Measurements from ENCODE around the gene NME5. TPM values are rescaled to one million over a fixed set of nuclear protein-coding genes. Genes with fewer than 3 reads are reported as not detected.

Gene NME5
- total RNA-seq (2.5 and 3.3 TPM in 2 replicates), polyA plus RNA-seq (1.2 and 1.8 TPM in 2 replicates), polyA minus RNA-seq (ENCODE audit: low replicate concordance) (not detected in 2 replicates)
- 0.93 and 1.0 TPM in 2 replicates for polyA plus RNA-seq (2012)

- H3K9ac ChIP-seq (ENCODE audit: insufficient read depth, low read length) = no peak within 1 kb of the TSS
- no peaks in the 10 kb centered on the region for H3K4me1 ChIP-seq (ENCODE audit: control insufficient read depth, extremely low read depth, insufficient read depth, low read length)
These were observed at the start of gene NME5 for GRCh38 chr5:138138949-138139780. TSS of gene NME5 (minus strand) at chr5:138139428. CDS start at chr5:138138780, 648 bp downstream.

DNA sequence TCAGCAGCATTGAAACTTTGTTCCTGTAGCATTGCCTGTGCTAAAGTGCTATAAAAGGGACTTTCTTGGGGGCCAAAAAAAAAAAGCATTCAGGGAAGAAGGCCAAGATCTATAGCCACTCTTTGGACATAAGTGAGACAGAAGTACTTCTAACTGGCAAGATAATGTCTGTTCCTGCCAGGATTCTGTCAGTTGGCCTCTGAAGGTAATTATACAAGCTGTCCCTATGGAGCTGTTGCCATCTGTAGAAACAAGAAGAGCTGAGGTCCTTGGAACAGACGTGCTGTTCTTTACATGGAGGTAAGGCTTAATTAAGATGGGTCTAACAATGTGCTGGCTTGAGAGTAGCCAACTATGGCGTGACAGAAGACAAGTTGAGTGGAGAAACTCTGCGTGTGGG lies 49.4 kb upstream of the NME5 start:
- Histone ChIP-seq H3K27ac (ENCODE audit: insufficient read depth, low read length) (no peak overlapping the region), H3K4me2 (ENCODE audit: extremely low read depth, insufficient read depth, low read length) (no peak overlapping the region), H4K20me1 (ENCODE audit: control insufficient read depth, extremely low read depth, insufficient read depth, low read length) (no peaks in the 10 kb centered on the region), H3K36me3 (ENCODE audit: control insufficient read depth, insufficient read depth, low read length) (peaks cover 17% of the 10 kb centered on the region), H3K9ac (ENCODE audit: insufficient read depth, low read length) (no peak overlapping the region), H3K9me3 (ENCODE audit: control insufficient read depth, insufficient read depth, low read depth, low read length) (no peaks in the 10 kb centered on the region), H3K27me3 (ENCODE audit: control insufficient read depth, insufficient read depth, low read length) (no peaks in the 10 kb centered on the region), H3K79me2 (ENCODE audit: control insufficient read depth, insufficient read depth, low read length) (no peaks in the 10 kb centered on the region), H2AFZ (ENCODE audit: low read length) (no peak overlapping the region), H3K4me3 (replicated peaks in 1 of 4; ENCODE audit: control extremely low read depth in 1 of 4, insufficient read depth in 1 of 4, low read depth in 3 of 4, low read length in 4 of 4) (no peak overlapping the region), H3K4me1 (ENCODE audit: control insufficient read depth, extremely low read depth, insufficient read depth, low read length) (no peaks in the 10 kb centered on the region)
- DNase-seq (ENCODE audit: low read depth in 2 of 2) = no peak
- TF ChIP-seq CTCF (conservative IDR thresholded peaks at IDR 0.05 in 1 of 2, IDR thresholded peaks at IDR 0.05 in 1 of 2; ENCODE audit: low read depth in 1 of 2, low read length in 2 of 2) (no peak), EZH2 (IDR thresholded peaks at IDR 0.05; ENCODE audit: low read length, missing control alignments) (no peak)

More at GRCh38 chr5:138138949-138139780, at the start of gene NME5:
- no peaks in the 10 kb centered on the region for H3K27me3 ChIP-seq (ENCODE audit: control insufficient read depth, insufficient read depth, low read length)
- peak within 1 kb of the TSS; percentile 43 to 82 (median 61) for H3K4me3 ChIP-seq (replicated peaks in 1 of 4; ENCODE audit: control extremely low read depth in 1 of 4, insufficient read depth in 1 of 4, low read depth in 3 of 4, low read length in 4 of 4)
- TF ChIP-seq CTCF (conservative IDR thresholded peaks at IDR 0.05 in 1 of 2, IDR thresholded peaks at IDR 0.05 in 1 of 2; ENCODE audit: low read depth in 1 of 2, low read length in 2 of 2) (no peak), EZH2 (IDR thresholded peaks at IDR 0.05; ENCODE audit: low read length, missing control alignments) (no peak)
- H4K20me1 ChIP-seq (ENCODE audit: control insufficient read depth, extremely low read depth, insufficient read depth, low read length) = no peaks in the 10 kb centered on the region
- peak within 1 kb of the TSS; percentile 83 for H2AFZ ChIP-seq (ENCODE audit: low read length)
- DNase-seq (ENCODE audit: low read depth in 2 of 2) = peak; percentile 79 to 80
- H3K9me3 ChIP-seq (ENCODE audit: control insufficient read depth, insufficient read depth, low read depth, low read length) = no peaks in the 10 kb centered on the region
- H3K36me3 ChIP-seq (ENCODE audit: control insufficient read depth, insufficient read depth, low read length) = no peaks in the 10 kb centered on the region
- no peaks in the 10 kb centered on the region for H3K79me2 ChIP-seq (ENCODE audit: control insufficient read depth, insufficient read depth, low read length)
- peak within 1 kb of the TSS; percentile 80 for H3K4me2 ChIP-seq (ENCODE audit: extremely low read depth, insufficient read depth, low read length)
- no peak within 1 kb of the TSS for H3K27ac ChIP-seq (ENCODE audit: insufficient read depth, low read length)

GRCh38 chr5:138186002-138186447 lies 46.8 kb upstream of the NME5 start:
- Histone ChIP-seq H2AFZ (ENCODE audit: low read length) (no peak overlapping the region), H3K36me3 (ENCODE audit: control insufficient read depth, insufficient read depth, low read length) (peaks cover 14% of the 10 kb centered on the region)
- TF ChIP-seq CTCF (conservative IDR thresholded peaks at IDR 0.05 in 1 of 2, IDR thresholded peaks at IDR 0.05 in 1 of 2; ENCODE audit: low read depth in 1 of 2, low read length in 2 of 2) = no peak
- TF ChIP-seq EZH2 (IDR thresholded peaks at IDR 0.05; ENCODE audit: low read length, missing control alignments) = no peak

More at GRCh38 chr5:138186002-138186447, 46.8 kb upstream of the NME5 start:
- Histone ChIP-seq H3K79me2 (ENCODE audit: control insufficient read depth, insufficient read depth, low read length) (peaks cover 3% of the 10 kb centered on the region), H3K27me3 (ENCODE audit: control insufficient read depth, insufficient read depth, low read length) (no peaks in the 10 kb centered on the region), H3K27ac (ENCODE audit: insufficient read depth, low read length) (no peak overlapping the region), H3K9me3 (ENCODE audit: control insufficient read depth, insufficient read depth, low read depth, low read length) (no peaks in the 10 kb centered on the region), H3K9ac (ENCODE audit: insufficient read depth, low read length) (no peak overlapping the region), H3K4me2 (ENCODE audit: extremely low read depth, insufficient read depth, low read length) (no peak overlapping the region), H3K4me3 (replicated peaks in 1 of 4; ENCODE audit: control extremely low read depth in 1 of 4, insufficient read depth in 1 of 4, low read depth in 3 of 4, low read length in 4 of 4) (no peak overlapping the region), H4K20me1 (ENCODE audit: control insufficient read depth, extremely low read depth, insufficient read depth, low read length) (no peaks in the 10 kb centered on the region), H3K4me1 (ENCODE audit: control insufficient read depth, extremely low read depth, insufficient read depth, low read length) (no peaks in the 10 kb centered on the region)
- no peak for DNase-seq (ENCODE audit: low read depth in 2 of 2)
